GM21423 (cell line): ENCODE measurements around the gene COLQ.
"Not testable (repeated sequence)": the region's sequence is repeated elsewhere in the genome, so short reads cannot be mapped to it uniquely, and the experiment has no call there.

Experiments used
- ATAC-seq: cut with Tn5 transposase; IDR thresholded peaks from one replicate; pipeline ENCODE4 v1.9.1; 2021; ENCODE audit warnings: mild to moderate bottlenecking, moderate library complexity; ENCODE audit not compliant: unreplicated experiment

Gene COLQ

DNA sequence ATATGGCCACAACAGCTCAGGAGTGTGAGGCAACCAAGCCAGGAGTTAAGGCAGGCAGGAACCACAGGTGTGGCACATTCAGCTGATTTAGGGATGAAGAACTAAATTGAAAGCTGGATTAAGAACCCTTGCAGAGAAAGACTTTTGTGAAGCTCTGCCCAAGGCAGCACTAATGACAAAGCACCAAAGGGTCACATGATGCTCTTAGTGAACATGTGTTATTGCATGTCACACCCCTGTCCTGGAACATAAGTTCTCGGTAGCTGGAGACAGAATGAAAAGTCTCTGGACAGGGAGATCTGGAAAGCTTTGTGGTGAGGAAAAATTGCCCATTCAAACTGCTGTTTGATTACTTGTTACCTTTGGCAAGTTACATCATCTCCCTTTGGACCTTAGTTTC, 90.9 kb downstream of the COLQ start:
- ATAC-seq = no peak

DNA sequence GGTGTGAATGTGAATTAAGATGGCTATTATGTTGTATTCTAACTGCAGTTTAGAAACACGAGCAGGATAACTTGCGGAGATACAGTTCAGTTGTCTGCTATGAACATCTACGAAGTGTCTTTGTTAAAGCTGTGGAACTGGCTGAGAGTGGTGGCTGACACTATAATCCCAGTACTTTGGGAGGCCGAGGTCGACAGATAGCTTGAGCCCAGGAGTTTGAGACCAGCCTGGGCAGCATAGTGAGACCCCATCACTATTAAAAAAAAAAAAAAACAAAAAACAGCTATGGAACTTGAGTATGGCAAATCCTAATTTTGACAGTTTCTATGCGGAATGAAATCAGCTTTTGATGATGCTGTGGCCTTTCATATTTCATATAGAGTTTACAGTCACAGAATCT, 92.4 kb downstream of the COLQ start:
- ATAC-seq = no peak

DNA sequence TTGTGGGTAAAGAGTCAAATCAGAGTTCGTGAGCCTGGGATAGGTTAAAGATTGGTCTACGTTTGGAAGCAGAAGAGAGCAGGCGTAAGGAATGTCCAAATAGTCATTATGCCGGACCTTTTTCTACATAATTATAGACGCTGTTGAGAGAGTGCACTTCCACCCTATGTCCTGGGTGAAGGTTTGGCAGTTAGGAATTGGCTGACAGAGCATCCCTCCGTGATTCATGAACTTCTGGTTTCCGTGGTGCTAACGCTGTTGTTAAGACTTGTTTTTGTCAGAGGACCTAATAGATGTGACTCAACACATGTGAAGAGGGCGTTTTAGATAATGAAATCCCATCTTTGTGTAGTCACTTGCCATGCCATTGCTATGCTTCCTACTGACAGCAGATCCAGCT, 93.0 kb downstream of the COLQ start:
- no peak for ATAC-seq

DNA sequence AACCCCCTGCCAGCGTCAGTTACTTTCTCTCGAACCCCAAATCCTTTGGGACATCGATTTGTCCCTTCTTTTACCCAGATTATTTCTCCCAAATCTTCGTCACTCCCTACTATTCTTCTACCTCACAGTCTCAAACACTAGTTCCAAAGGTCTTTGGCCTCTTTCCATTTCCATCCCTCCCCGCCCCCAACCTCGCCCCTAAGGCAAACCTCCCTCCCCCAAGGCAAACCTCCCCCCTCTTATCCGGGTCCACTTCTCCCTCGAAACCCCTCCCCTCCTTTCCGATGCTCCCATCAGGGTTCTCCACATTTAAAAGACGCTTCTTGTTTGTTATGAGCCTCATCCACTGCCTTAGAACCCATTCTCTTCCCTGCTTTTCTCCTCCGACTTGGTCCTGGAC, 93.5 kb downstream of the COLQ start:
- no peak for ATAC-seq

DNA sequence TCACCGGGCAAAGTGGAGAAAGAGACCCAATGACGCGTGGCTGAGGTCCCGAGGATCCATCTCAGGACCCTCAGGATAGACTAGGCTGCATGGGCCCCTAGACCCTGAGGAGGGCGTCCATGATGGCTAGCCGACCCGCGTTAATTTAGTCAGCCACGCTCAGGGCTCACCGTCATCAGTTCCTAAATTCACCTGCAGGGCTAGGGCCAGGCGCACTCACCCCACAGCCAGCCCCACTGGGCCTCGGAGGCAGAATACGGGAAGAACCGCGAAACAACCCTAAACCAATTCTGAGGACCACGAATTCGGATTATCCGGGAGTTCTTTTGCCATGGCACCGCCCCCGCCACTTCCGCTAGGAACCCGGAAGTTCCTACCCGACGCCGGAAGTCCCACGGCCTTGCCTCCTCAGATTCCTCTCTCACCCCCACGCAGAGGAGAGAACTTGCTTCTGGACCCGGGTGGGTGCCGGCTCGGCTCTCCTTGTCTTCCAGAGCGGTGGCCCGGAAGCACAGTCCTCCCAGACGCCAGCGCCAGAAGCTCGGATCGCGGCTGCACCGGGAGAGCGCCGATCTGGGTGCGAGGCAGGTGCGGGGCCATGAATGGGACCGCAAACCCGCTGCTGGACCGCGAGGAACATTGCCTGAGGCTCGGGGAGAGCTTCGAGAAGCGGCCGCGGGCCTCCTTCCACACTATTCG, 94.2 kb downstream of the COLQ start, which contains the start of the genes EAF1 and METTL6:
EAF1 (plus strand) TSS at position 417 of the 699 bp plus-strand sequence; CDS start at position 599, 182 bp downstream.
METTL6 (minus strand) TSS at position 363 of the 699 bp plus-strand sequence. CDS start 1,033 bp downstream, outside the sequence.
- ATAC-seq = peak; percentile 94

DNA sequence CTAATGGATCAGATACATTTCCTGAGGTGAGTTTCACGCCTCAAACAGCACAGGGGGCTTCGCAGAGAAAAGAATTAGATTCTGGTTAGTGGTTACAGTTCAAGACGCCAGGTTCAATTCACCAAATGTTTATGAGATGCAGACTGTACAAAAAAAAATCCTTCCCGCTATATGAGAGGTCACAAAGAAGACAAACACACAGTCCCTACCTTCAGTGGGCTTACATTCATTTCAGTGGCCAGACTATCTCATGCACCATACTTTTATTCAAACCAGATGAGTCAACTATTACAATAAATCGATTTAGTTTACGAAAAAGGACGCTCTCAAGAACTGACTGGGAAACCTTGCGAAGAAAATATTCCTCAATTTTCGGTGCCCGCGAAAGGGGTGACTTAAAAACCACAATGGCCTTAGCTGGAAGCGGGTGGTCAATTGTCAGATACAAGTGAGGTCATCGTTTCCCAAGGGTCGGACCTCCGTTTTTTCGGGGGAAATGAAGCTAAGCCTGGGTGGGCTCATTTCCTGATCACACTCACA, 94.9 kb downstream of the COLQ start:
- no peak for ATAC-seq

DNA sequence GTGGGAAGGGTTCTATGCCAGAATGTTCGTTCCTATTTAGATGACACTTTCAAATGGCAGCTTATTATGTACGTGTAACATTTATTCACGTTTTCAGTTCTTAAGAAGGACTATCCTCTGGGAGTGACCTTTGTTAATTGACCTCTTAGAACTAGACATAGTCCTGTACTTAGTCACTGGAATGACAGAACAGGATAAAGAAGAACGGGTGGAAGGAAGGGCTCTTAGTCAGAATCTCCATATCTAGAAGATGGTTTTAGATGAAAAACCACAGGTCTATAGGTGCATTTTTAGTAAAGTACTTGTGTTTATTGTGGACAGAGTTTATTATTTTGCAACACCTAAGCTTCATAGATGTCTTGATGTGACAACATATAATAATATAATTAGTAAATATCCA, 100.6 kb downstream of the COLQ start:
- ATAC-seq = no peak

DNA sequence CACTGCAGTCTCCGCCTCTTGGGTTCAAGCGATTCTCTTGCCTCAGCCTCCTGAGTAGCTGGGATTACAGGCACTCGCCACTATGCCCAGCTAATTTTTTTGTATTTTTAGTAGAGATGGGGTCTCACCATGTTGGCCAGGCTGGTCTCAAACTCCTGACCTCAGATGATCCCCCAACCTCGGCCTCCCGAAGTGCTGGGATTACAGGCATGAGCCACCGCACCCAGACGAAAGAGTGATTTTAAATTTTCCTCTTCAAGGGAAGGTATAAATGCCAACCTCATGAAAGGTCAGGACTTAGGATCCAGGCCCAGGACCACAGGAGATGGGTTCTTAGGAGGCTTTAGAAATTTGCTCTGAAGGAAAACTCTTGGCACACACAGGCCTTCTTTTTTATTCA, 110.5 kb downstream of the COLQ start:
- not testable (repeated sequence) for ATAC-seq

DNA sequence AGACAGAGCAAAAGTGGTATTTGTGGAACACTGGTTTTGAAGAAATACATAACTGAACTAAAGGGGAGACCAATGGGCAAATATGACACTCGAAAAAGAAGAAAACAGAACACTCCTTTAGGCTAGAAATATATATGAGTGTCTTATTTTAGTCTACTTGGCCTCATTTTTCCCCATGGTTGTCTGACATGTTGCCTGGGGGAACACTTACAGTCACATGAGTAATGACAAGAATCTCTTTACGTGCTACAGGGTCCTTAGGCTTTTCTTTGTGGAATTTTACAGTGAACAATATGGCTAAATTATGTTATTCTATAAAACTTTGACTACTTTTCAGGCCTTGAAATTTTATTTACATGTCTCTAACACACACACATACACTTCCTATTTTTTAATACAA, 111.7 kb downstream of the COLQ start:
- ATAC-seq = no peak

DNA sequence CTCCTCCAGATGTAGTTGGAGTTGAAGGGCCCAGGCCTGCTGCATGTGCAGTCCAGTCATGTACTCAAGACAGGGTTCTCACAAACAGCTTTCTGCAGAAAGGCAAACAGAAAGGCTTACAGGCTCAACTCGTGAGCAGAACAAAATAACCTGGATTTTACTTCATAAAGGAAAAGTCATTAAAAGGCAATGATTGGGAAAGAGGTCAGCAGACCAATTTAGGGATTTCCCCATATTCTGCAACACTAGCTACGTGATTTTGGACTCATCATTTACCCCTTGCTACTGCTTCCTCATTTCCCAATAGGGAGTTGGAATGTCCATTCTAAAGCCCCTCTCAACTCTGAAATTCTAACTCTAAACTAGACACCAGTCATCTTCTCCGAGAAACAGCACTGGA, 112.3 kb downstream of the COLQ start:
- no peak for ATAC-seq

DNA sequence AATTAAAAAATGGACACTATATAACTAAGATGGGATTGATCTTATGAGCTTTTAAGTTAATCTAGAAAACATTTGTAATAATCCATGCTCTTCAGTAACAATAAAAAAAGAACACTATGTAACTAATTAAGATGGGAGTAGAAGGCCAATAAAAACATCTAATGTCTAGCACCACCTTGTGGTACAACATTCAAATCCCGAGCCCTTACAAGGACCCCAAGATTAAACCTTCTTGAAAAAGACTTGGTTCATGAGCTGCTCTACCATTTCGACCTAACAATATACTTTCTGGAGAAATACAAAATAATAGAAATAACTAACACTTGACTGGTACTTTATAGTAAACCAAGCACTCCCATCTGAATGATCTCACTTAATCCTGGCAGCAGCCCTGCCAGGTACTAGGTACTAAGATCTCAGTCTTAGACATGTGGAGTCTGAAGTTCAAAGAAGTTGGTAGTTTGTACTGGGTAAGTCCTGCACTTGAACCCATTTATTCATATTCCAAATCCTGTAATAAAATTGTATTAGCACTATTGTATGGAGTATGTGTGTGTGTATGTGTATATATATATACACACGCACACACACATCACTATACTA, 116.0 kb downstream of the COLQ start:
- peak; percentile 46 for ATAC-seq

DNA sequence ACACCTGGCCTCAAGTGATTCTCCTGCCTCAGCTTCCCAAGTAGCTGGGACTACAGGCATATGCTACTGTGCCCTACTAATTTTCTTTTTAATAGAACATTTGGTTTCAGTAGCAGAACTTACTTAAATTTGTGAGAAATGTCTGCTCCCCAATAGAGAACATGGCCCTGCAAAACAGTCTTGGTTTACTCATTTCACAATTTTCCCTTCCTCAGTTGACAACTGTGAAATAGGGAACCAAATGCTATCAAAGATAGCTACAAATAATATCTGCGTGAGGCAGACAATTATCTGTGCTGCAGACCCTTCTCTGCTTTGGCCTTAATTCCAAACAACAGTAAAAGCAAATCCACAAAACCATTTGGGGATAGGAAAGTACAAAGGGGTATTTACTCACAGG, 116.7 kb downstream of the COLQ start:
- no peak for ATAC-seq

DNA sequence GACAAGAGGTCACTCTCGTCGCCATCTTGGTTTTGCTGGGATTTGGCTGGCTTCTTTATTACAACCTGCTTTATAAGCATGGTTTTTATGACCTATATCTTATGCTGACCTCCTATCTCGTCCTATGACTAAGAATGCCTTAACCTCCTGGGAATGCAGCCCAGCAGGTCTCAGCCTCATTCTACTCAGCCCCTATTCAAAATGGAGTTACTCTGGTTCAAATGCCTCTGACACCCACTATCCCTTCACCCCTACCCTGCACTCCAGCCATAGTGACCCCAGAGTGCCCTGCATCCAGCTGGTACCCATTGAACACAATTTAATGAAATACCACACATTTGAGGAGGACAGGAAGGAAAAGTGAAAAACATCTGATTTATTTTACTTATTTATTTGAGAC, 117.5 kb downstream of the COLQ start:
- no peak for ATAC-seq

DNA sequence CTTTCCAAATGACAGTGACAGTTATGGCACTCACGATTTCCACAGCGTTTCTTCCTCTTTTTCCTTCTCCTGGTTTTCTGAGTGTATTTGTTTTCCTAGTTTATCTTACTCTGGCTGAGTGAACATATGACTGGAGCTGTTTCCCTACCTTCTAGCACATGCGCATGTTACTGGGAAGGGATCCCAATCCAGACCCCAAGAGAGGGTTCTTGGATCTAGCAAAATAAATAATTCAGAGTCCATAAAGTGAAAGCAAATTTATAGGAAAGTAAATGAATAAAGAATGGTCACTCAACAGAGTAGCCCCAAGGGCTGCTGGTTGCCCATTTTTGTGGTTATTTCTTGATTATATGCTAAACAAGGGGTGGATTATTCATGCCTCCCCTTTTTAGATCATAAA, 118.0 kb downstream of the COLQ start:
- no peak for ATAC-seq

DNA sequence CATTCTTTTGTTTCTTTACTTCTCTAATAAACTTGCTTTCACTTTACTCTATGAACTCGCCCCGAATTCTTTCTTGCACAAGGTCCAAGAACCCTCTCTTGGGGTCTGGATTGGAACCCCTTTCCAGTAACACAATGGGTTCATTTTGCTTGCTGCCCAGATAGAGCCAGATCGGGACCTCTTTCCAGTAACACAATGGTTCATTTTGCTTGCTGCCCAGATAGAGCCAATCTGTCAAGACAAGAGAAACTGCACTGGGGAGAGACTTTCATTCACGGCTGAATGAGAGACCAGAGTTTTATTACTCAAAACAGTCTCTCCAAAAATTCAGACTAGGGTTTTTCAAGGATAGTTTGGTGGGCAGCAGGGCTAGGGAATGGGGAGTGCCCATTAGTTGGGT, 119.6 kb downstream of the COLQ start:
- no peak for ATAC-seq
